ENCODE data around the gene INPP4B. TPM values are rescaled to one million over a fixed set of nuclear protein-coding genes. Genes with fewer than 3 reads are reported as not detected.

INPP4B gene
- polyA plus RNA-seq, 4 donors = 6.2 to 9.6 (median 8.4) TPM

GRCh38 chr4:142065086-142065647 lies 780.9 kb downstream of the INPP4B start:
- no peak for DNase-seq (ENCODE audit: low read depth in 4 of 4, low spot score in 2 of 4)

GRCh38 chr4:142064181-142064580 lies 781.9 kb downstream of the INPP4B start:
- no peak for DNase-seq (ENCODE audit: low read depth in 4 of 4, low spot score in 2 of 4)

- no peak for DNase-seq (ENCODE audit: low read depth in 4 of 4, low spot score in 2 of 4)
Measured at GRCh38 chr4:142045996-142046395, 800.1 kb downstream of the INPP4B start.

- DNase-seq (ENCODE audit: low read depth in 4 of 4, low spot score in 2 of 4) = no peak
Measured at GRCh38 chr4:142044271-142044670, 801.8 kb downstream of the INPP4B start.

GRCh38 chr4:142043509-142043908 lies 802.6 kb downstream of the INPP4B start:
- DNase-seq (ENCODE audit: low read depth in 4 of 4, low spot score in 2 of 4) = no peak

GRCh38 chr4:142041788-142042187 lies 804.3 kb downstream of the INPP4B start:
- DNase-seq (ENCODE audit: low read depth in 4 of 4, low spot score in 2 of 4) = no peak

GRCh38 chr4:142040043-142040442 lies 806.1 kb downstream of the INPP4B start:
- DNase-seq (ENCODE audit: low read depth in 4 of 4, low spot score in 2 of 4) = no peak

- DNase-seq (ENCODE audit: low read depth in 4 of 4, low spot score in 2 of 4) = no peak
Measured at GRCh38 chr4:142036795-142037583, 809.1 kb downstream of the INPP4B start.

GRCh38 chr4:142035566-142035965 lies 810.5 kb downstream of the INPP4B start:
- no peak for DNase-seq (ENCODE audit: low read depth in 4 of 4, low spot score in 2 of 4)

- DNase-seq (ENCODE audit: low read depth in 4 of 4, low spot score in 2 of 4) = no peak
Measured at GRCh38 chr4:142034101-142034500, 812.0 kb downstream of the INPP4B start.

- no peak for DNase-seq (ENCODE audit: low read depth in 4 of 4, low spot score in 2 of 4)
Measured at GRCh38 chr4:142030010-142030409, 816.1 kb downstream of the INPP4B start.

- DNase-seq (ENCODE audit: low read depth in 4 of 4, low spot score in 2 of 4) = no peak
Measured at GRCh38 chr4:142021761-142022160, 824.3 kb downstream of the INPP4B start.

- DNase-seq (ENCODE audit: low read depth in 4 of 4, low spot score in 2 of 4) = no peak
Measured at GRCh38 chr4:142021181-142021580, 824.9 kb downstream of the INPP4B start.

- no peak for DNase-seq (ENCODE audit: low read depth in 4 of 4, low spot score in 2 of 4)
Measured at GRCh38 chr4:142016031-142016430, 830.1 kb downstream of the INPP4B start.

GRCh38 chr4:142009751-142010150 lies 836.4 kb downstream of the INPP4B start:
- DNase-seq (ENCODE audit: low read depth in 4 of 4, low spot score in 2 of 4) = no peak

- DNase-seq (ENCODE audit: low read depth in 4 of 4, low spot score in 2 of 4) = no peak
Measured at GRCh38 chr4:142005519-142005918, 840.6 kb downstream of the INPP4B start.

- no peak for DNase-seq (ENCODE audit: low read depth in 4 of 4, low spot score in 2 of 4)
Measured at GRCh38 chr4:141999446-142000143, 846.5 kb downstream of the INPP4B start.

- DNase-seq (ENCODE audit: low read depth in 4 of 4, low spot score in 2 of 4) = peak in 3 of 4 donors; percentile 14 to 45 (median 38)
Measured at GRCh38 chr4:141995056-141995455, 851.0 kb downstream of the INPP4B start.

- DNase-seq (ENCODE audit: low read depth in 4 of 4, low spot score in 2 of 4) = no peak
Measured at GRCh38 chr4:141977433-141977832, 868.7 kb downstream of the INPP4B start.
